G401.6 (cell line): ENCODE measurements around the gene KCNT1.

Experiments used
- FAIRE-seq: peaks from 2 replicates; lab custom pipeline; 2012; peaks lifted over from hg19 to GRCh38; lab: Jason Lieb, UNC

KCNT1 gene

GRCh38 chr9:135747311-135747710, 45.3 kb downstream of the KCNT1 start:
- FAIRE-seq, result no peak

GRCh38 chr9:135748676-135749075, 46.7 kb downstream of the KCNT1 start:
- FAIRE-seq, result no peak

DNA sequence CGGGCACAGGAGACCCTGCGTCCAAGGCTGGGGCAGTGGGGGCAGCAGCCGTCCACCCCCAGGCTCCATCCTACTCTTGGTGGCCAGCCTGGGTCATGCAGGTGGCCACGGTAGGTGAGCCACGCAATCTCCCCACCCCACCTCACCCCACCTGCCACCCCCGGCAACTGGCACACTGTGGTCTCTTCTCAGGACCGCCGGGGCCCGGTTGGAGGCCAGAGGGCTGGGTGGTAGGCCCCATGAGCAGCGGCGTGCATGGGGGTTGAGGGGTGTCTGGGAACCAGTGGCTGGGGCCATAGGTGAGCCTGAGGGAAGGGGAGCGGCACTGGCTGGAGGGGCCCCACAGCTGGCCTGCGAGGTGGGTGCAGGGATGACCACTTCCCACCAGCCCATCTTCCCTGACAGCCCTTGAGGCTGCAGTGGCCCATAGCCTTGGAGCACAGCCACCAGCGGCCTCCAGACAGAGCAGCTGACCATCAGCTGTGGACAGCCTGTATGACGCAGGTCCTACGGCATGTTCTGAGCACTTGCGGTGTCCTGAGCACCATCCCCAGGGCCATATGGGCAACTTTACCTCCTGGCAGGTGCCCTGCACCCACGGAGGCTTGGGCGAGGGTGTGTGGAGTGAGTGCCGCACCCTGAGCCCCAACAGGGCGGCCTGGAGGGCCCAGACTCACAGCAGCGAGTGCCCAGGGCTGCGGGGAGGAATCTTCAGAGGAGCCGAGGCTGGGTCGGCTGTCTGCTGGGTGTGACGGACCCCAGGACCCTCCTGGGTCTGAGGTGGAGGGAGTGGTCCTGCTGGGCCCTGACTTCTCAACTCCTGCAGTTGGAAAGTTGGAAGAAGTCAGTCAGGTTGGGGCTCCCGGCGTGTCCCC, 47.4 kb downstream of the KCNT1 start:
- FAIRE-seq, result no peak

GRCh38 chr9:135750786-135751185, 48.8 kb downstream of the KCNT1 start:
- no peak for FAIRE-seq

DNA sequence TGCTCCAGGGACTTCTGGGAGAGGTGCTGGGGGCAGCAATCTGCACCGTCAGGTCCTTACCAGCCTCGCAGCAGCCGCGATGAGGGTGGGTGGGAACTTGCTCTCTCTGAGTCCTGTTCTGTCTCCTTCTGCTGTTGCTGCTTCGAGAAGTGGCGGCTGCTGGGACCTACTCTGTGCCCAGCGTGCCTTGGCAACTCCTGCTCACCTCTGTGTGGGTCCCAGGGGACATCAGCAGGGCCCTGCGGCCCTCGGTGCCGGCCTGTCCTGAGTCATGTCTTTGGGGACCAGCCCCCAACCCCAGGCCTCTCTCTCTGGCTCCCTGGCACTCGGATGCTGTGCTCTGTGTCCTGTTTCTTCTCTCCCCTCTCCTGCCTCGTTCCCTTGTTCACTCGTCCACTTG, 49.5 kb downstream of the KCNT1 start:
- no peak for FAIRE-seq

DNA sequence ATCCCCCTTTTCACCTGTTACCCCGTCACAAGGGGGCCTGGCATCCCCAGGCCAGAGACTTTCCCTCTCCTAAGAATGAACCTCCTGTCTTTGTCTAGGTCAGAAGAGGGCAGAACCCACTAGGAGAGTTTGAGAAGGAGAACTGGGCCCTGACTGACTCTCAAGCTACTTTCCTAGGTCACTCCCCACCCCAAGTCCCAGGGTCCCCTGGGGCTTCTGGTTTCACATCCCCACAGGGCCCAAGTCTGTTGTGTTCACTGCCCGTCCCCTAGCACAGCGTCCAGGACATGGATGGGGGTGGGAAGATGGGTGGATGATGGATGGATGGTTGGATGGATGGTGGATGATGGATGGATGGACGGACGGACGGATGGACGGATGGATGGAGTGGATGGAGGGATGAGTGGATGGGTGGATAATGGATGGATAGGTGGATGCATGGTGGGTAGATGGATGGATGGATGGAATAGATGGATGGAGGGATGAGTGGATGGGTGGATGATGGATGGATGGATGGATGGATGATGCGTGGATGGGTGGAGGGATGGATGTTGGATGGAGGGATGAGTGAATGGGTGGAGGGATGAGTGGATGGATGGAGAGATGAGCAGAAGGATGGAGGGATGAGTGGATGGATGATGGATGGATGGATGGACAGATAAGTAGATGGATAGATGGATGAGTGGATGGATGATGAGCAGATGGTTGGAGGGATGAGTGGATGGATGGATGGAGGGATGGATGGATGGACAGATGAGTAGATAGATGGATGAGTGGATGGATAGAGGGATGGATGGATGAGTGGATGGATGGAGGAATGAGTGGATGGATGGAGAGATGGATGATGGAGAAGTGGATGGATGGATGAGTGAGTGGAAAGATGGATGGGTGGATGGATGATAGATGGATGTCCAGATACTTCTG, 50.6 kb downstream of the KCNT1 start:
- FAIRE-seq, result no peak

DNA sequence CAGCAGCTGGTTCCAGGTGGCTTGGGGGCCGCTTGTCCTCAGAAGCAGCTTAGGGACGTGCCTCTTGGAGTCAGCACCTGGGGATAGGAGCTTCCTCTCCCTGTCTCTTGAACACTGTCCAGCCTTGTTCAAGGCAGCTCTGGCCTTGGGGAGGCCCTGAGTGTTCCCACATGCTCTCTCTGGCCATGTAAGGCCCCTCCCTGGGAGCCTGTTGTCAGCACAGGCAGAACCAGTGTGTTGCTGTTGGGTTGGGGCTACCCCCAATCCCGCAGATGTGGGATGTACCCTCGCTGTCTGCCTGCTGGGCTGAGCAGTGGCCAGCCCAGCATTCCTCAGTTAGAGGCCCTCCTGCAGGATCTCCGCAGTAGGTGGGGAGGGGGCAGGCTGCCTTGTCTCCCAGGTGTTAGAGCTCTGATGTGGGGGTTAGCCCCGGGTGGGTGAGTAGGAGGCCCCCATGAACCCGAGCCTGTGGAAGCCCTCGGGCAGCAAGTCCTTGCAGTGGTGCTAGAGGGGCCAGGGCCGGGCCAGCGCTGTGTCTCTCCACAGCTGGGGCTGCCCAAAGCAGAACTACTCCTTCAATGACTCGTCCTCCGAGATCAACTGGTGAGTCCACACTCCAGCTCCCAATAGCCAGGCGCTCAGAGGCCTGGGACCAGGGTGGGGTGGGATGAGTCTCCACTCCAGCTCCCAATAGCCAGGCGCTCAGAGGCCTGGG, 51.6 kb downstream of the KCNT1 start:
- no peak for FAIRE-seq

- no peak for FAIRE-seq
Observed at GRCh38 chr9:135756576-135756975, 54.6 kb downstream of the KCNT1 start.

GRCh38 chr9:135757356-135757755, 55.4 kb downstream of the KCNT1 start:
- FAIRE-seq, result no peak

- FAIRE-seq, result no peak
Observed at GRCh38 chr9:135758056-135758455, 56.1 kb downstream of the KCNT1 start.

DNA sequence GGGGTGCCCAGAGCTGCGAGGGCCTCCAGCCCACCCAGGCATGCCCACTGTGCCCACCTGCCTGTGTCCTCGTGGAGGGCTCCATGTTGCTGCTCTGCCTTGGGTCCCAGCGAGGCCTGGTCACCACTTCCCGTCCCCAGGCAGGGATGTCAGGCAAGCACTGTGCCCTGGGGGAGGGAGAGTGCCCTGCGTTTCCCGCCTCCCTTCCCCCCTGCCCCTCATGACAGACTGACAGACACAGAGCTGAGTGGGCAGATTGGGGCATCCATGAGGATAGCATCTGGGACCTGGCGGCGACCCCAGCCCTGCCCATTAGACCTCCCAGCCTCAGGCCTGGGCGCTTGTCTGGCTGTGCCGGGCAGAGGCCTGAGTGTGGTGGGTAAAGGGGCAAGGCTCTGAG, 56.9 kb downstream of the KCNT1 start:
- no peak for FAIRE-seq

- no peak for FAIRE-seq
Observed at GRCh38 chr9:135759676-135760300, 57.8 kb downstream of the KCNT1 start.

DNA sequence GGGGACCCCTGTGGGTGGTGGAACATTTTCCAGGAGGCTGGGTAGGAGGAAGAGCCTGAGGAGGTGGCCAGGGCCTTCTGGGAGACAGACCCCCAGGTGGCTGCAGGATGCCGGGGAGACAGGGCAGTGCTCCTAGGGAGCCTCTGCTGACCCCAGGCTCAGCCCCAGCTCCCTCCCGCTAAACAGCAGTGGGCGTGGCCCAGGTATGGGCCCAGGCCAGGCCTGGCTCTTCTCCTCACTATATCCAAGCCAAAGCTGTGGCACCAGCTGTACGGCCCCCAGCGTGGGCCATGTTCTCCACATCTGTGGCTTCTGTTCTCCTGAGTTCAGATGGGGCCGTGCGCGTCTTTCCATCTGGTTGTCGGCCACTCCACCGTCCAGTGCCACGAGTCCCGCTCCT, 58.5 kb downstream of the KCNT1 start:
- FAIRE-seq, result no peak

DNA sequence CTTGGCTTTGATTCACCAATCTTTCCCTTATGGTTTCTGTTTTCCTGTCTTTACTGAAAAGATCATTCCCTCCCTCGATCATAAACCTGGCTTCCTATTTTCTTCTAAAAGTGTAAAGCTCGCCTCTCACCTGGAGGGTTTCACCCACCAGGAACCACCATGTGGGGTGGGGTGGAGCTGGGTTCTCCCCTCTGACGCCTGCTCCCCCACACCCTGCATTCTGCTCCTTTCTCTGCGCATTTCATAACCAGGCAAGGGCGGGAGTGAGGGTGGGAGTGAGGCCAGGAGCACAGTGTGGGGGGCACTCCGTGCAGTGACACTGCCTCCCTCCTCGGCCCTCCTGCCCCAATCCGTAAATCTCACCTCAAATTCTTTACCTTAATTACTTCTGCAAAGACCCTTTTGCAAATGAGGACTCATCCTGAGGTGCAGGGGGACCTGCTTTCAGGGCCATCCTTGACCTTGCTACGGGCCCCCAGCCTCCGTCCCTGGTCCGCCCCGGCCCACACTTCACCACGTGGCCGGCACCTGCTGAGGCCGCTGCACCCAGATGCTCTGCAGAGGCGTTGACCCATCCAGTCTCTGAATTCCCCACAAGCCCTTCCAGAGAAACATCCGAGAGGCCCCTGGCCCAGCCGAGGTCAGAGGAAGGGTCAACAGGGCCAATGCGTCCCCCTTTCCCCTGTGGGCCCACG, 59.3 kb downstream of the KCNT1 start:
- no peak for FAIRE-seq

DNA sequence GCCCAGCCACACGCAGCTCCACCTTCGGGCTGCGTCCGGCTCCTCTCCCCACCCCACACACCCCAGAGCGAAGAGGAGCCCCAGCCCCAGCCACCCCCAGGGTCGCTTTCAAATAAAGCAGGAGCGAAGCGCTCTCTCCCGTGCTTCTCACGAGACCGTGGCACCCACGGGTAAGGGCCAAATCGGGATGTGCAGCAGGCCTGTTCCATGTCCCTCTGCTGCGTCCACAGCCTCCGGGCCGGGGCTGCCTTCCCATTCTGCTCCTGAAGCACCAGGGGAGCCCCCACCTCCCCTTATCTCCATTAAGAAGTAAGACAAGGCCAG, 59.8 kb downstream of the KCNT1 start:
- no peak for FAIRE-seq

GRCh38 chr9:135762921-135763320, 60.9 kb downstream of the KCNT1 start:
- no peak for FAIRE-seq

GRCh38 chr9:135763716-135764446, 61.9 kb downstream of the KCNT1 start:
- FAIRE-seq, result no peak

GRCh38 chr9:135764731-135765130, 62.7 kb downstream of the KCNT1 start:
- no peak for FAIRE-seq

- no peak for FAIRE-seq
Observed at GRCh38 chr9:135765416-135765815, 63.4 kb downstream of the KCNT1 start.

- no peak for FAIRE-seq
Observed at GRCh38 chr9:135766251-135766650, 64.3 kb downstream of the KCNT1 start.

- FAIRE-seq, result no peak
Observed at GRCh38 chr9:135766707-135767106, 64.7 kb downstream of the KCNT1 start.
